Right hindlimb (tissue), 1 donor: ENCODE data around the gene PGGHG.
A peak's percentile ranks its signal among the peaks of the same experiment; 100 is the strongest.
"Not testable (repeated sequence)": the region's sequence is repeated elsewhere in the genome, so short reads cannot be mapped to it uniquely, and the experiment has no call there.

Experiments used
- DNase-seq: peaks from one replicate; pipeline ENCODE4 v3.0.0-alpha.2; 2018

PGGHG gene

DNA sequence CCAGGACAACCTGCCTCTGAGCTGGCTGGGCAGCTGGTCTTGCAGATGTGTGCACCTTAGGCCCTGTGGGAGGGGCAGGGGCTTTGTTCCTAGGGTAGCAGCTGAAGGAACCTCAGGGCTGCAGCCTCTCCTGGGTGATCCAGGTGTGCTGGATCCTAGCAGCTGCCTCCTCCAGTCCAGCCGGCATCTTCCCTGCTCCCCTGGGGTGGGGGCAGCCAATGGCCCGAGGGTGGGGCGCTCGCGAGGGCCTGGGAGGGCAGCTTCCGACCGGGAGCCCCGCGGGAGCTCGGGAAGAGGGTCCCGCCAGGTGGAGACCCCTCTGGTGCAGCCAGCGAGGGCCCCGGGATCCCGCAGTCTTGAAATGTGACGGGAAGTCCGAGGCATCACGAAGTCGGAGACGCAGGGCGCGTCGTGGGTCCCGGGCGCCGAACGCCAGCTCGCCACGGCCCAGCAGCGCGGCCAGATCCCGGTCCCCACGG, 26.6 kb downstream of the PGGHG start:
- peak; percentile 15 for DNase-seq

DNA sequence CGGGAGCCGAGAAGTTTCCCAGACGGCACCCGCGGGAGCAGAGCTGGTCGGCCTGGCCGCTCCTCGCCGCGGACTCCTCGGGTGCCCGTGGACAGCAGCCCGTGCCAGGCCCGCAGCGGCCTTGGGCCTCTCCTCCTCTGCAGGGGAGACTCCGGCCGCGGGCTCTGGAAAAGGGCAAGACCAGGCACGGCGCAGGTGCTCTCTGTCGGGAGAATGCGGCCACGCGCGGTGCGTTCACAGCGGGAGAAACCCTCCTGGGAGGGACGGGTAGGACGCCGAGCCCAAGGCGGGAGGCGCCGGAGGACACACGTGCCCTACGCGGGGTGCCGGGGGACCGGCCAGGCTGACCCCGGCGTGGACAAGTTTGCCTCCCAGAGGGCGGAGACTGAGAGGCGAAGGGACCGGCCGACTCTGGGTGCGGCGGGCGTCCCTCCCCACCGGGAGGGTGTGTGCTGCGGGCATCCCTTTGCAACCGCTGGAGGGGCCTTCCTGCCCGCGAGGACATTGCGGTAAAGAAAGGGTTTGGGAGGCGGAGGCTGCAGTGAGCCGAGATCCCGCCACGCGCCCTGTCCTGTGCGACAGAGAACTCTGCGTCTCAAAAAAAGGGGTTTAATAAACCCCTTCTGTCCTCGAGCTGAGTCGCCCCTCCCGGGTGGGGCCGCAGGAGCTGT, 27.2 kb downstream of the PGGHG start:
- peak; percentile 31 for DNase-seq

DNA sequence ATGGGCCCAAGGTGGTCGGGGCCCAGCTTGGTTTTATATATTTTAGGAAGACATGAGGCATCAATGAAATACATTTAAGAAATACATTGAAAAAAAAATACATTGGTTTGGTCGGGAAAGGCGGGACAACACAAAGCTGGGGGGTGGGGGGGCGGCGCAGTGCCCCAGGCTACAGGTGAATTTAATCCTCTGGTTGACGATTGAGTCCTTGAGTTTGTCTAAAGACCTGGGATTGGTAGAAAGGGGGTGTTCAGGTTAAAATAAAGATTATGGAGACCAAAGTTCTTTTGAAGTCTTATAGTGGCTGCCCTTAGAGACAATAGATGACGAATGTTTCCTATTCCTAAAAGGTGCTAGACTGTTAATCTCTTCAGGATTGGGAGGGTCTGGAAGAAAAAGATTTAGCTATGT, 28.0 kb downstream of the PGGHG start:
- DNase-seq = peak; percentile 17

DNA sequence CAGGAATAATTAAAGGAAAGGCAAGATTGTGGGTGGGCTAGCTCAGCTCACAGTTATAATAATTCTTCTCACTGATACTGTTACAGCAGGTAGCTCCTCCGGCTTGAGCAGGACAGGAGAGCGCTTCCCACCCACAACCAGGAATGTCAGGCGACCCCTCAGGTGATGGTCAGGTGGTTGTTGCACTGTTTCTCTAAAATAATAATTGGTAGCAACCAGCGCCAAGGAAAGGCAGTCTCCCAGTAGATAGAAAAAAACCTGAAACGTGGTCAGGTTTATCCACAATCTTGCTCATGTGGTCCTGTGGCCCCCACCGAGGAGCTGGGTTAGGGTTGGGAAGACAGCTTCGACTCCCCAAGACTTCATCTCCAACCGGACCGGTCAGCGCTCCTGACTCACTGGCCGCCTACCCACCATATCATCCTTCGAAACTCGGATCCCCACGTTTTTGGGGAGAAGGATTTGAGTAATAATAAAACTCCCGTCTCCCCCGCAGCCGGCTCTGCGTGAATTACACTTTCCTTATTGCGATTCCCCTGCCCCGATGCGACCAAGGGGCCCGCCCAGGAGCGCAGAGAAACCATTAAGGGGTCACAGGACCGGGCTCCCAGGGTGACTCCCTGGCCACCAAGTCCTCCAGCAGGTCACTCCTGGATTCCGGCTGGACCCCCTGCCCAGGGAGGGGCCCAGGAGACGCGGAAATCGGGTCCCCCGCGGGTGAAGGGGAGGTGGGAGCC, 28.9 kb downstream of the PGGHG start:
- not testable (repeated sequence) for DNase-seq

DNA sequence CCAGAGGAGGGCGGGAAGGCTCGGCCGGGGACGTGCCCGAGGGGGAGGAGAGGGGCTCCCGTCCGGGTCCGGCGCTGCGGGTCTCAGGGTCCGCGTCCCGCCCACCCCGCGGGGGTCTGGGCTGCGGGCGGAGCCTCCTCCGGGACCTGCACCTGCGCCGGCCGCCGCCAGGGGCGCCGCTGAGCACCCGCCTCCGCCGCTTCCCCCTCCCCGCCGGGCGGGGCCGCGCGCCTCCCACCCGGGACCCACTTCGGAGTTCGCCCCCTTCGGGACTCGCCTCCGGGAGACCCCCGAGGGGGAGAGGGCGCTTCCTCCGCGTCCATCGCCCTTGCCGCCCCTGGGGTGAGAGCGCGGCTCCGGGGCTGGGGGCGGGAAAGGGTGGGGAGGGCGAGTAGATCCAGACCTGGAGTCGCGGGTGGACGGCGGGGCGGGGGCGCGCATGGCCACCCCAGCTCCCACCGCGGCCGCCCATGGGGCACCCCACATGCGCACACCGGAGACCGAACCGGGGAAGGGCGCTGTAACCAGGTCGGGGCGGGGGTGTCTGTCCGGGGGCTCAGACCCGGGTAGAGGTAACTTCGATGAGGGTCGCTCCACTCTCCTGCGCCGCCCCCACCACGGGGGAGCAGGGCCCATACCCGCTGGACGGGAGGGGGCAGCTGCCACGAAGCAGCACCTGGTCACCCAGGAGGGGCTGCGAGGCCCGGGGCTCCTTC, 29.6 kb downstream of the PGGHG start:
- not testable (repeated sequence) for DNase-seq

DNA sequence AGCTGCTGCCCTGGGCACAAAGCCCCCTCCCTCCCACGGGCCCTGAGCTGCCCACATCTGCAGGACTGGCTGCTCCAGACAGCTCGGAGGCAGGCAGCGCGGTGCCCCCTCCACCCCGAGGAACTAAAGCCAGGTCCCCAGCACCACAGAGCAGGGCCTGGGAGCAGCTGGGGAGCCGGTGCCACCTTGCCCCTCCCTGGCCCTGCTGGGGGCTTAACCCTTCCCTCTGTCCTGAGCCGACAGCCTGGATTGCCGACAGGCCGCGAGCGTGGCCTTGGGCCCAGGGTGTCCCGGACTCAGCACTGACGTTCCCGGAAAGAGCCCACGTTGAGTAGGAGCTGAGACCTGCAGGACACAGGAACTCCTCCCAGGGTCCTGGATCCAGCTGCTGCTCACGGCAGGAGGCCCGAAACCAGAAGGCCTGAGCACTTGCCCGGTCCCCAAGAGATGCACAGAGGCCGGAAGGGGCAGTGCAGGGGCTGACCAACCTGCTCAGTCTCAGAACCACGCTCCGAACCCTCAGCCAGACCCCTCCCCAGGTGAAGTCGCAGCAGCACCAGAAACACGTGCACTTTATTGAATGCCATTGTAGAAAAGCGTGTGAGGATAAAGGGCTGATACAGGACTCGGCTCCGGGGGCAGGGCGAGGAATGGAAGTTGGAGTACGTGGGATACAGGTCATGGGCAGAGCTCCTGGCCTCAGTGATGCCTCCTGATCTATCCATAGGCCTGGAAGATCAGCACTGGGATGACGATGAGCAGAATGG, 30.4 kb downstream of the PGGHG start:
- peak; percentile 31 for DNase-seq

DNA sequence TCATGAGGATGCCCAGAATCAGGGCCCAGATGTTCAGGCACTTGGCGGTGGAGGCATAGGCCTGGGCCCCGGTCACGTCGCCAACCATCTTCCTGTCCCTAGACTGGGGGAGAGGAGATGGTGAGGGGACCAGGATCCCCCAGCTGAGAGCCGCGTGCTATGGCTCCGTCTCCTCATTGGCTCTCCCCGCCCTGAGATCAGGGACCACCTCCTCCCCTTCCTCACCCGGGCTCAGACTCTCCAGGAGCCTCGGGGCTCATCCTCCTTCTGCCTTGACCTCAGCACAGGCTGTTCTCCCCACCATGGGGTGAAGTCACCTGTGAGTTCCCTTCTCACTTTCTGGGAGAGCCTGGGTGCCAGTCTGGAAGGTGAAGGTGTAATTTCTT, 31.0 kb downstream of the PGGHG start:
- not testable (repeated sequence) for DNase-seq

DNA sequence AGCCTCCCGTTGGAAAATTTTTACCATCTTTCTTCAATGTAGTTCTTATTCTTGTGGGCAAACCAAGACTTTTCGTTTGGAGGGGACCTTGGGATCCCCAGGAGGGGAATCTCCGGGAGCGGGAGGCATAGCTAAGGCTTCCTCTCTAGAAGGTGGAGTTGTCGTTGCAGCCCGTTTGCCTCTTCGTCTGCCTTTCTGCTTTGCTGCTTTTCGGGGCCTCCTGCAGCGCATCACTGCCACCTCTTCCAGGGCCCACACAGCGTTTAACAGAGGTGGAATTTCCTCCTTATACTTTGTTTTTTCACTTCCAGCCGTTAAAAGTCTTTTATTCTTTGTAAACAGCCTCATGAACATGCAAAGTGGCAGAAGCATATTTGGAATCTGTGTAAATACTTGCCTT, 35.2 kb downstream of the PGGHG start:
- no peak for DNase-seq

DNA sequence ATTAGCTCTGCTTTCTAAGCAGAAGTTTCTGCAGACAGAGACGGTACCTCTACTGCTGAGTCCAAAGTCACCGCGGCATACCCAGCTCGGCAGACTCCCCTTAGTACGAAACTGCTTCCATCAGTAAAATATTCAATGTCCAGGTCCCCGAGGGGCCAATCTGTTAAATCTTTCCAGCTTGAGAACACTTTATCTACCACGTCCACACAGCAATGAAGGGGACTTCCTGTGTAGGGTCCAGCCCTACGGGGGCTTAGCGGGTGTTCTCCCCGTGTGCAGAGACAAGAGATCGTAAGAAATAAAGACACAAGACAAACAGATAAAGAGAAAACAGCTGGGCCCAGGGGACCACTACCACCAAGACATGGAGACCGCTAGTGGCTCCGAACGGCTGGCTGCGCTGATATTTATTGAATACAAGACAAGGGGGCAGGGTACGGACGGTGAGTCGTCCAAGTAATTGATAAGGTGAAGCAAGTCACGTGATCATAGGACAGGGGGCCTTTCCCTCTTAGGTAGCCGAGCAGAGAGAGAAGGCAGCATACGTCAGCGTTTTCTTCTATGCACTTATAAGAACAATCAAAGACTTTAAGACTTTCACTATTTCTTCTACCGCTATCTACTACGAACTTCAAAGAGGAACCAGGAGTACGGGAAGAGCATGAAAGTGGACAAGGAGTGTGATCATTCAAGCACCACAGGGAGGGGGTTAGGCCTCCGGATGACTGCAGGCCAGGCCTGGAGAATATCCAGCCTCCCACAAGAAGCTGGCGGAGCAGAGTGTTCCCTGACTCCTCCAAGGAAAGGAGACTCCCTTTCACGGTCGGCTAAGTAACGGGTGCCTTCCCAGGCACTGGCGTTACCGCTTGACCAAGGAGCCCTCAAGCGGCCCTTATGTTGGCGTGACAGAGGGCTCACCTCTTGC, 35.9 kb downstream of the PGGHG start:
- DNase-seq = not testable (repeated sequence)

DNA sequence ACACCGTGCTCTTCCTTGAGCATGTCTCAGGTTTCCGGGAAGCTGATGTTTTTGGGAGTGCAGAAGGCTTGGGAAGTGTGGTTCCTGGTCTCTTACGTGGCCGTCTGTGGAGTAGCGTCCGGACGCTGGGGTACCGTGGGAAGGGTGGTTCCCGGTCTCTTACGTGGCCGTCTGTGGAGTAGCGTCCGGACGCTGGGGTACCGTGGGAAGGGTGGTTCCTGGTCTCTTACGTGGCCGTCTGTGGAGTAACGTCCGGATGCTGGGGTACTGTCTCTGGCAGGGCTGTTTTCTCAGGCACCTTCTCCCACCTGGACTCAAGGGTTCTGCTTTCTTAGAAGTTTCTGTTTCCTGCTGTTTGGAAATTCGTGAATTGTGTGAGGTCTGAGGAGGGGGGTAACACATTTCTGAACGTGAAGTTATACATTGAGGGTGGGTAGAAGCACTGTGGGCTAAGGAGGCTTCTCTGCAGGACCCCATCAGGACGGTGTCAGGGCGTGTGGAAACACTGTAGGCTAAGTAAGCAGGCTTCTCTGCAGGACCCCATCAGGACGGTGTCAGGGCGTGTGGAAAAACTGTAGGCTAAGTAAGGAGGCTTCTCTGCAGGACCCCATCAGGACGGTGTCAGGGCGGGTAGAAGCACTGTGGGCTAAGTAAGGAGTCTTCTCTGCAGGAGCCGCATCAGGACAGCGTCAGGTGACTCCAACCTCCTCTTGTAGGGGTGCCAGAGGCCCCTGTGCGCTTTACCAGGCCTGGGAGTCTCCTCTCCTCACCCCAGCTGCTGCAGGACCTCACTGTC, 37.1 kb downstream of the PGGHG start:
- no peak for DNase-seq

DNA sequence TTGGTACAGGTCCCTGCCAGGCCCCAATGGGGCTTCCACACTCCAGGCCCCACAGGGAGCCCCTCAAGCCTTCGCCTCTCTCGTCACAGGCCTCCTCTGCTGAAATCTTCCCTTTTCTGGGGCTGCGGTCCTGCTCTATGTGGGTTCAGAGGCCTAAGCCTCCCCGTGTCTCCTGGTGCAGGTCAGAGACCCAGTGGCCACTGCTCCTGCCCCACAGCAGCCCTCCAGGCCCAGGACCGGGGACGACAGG, 37.6 kb downstream of the PGGHG start:
- no peak for DNase-seq

DNA sequence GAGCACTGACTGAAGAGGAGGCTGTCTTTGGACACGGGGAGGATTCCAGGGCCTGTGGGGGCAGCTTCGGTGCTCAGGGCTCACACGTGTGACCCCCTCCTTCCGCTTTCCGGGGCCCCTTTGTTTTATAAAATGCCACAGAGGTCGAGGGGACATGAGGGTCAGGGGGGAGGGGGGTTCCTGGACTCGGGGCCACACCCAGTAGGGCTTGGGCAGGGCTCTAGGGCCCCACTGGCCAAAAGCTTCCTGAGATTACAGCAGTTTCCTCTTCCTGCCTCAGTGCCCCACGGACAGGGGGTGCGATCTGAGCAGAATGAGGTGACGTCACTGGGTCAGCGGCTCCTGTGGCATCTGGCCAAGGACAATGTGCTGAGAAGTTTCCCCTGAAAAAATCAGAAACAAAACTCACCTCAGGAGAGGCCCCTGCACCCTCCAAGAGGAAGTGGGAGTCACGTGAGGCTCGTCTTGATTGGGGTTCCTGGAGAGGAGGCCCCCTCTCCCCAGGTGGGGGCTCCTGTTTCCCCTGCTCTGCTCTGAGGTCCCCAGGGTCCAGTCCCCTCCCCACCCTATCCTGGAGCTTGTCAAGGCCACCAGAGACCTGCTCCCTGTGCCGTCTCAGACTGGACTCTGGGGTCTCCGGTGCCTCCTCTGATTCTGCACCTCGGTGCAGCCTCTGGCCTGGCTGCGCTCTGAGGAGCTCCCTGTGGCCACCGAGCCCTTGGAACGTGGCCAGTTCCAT, 38.1 kb downstream of the PGGHG start:
- peak; percentile 74 for DNase-seq

DNA sequence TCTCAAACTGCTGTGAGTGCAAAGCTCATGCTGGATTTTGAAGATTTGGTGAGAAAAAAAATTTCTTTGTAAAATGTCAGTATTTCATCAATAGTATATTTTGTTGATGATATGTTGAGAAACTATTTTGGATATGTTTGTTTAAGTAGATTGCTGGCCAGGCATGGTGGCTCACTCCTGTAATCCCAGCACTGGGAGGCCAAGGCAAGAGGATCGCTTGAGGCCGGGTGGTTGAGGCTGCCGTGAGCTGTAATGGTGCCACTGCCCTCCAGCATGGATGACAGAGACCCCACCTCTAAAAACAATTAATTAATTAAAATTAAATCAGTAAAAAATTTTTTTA, 38.6 kb downstream of the PGGHG start:
- no peak for DNase-seq

DNA sequence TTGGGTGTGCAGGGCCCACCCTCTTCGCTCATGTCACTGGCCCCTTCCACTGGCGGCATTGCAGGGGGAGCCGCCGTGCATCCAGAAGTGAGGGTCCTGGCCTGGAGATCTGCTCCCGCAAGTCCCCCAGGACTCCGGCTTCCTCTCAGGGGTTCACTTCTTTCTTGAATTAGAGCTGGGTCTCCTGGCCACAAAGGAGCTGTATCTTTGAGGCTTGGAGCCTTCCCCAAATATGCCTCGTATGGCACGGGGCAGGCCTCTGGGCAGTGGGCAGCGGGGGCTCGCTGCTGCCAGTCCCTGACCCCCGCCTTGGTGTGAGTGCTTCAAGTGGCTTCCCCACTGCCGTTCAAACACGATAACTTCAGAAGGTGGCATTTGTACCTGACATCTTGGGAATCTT, 39.1 kb downstream of the PGGHG start:
- DNase-seq = no peak

DNA sequence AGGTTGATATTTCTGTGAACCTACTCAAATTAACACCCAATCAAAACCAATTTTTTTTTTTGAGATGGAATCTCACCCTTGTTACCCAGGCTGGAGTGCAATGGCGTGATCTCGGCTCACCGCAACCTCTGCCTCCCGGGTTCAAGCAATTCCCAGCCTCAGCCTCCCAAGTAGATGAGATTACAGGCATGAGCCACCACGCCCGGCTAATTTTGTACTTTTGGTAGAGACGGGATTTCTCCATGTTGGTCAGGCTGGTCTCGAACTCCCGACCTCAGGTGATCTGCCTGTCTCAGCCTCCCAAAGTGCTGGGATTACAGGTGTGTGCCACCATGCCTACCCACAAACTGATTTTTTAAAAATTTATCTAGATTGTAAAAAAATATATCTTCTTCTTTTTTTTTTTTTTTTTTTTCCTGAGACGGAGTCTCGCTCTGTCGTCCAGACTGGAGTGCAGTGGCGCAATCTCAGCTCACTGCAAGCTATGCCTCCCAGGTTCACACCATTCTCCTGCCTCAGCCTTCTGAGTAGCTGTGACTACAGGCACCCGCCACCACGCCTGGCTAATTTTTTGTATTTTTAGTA, 39.7 kb downstream of the PGGHG start:
- not testable (repeated sequence) for DNase-seq

DNA sequence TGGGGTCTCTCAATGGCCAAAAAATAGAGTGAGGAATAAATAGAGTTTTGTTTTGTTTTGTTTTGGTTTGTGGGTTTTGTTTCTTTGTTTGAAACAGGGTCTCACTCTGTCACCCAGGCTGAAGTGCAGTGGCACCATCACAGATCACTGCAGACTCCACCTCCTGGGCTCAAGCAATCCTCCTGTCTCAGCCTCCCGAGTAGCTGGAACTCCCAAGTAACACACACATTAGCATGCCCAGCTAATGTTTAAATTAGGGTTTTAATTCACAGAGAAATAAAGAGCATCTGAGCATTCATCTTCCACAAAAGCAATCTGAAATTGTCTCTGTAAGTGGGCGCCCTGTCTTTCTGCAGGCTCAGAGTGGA, 40.9 kb downstream of the PGGHG start:
- no peak for DNase-seq

DNA sequence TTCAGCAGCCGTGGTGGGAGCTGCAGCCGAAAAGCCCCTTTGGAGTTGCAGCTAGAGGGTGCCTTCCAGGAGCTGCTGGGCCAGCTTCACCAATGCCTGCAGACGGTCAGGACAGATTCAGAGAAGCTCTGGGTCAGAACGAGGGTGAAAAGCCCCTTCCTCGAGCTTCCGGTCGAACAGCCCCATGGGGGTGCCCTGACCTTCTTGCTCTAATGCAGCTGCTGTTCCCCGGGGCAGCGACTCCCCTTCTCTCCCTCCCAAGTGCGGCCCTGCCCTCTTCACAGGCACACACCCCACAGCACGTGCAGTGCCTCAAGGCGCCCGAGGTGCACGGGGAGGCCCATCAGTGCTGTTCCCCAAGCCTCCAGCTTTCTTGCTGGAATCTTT, 41.4 kb downstream of the PGGHG start:
- no peak for DNase-seq

DNA sequence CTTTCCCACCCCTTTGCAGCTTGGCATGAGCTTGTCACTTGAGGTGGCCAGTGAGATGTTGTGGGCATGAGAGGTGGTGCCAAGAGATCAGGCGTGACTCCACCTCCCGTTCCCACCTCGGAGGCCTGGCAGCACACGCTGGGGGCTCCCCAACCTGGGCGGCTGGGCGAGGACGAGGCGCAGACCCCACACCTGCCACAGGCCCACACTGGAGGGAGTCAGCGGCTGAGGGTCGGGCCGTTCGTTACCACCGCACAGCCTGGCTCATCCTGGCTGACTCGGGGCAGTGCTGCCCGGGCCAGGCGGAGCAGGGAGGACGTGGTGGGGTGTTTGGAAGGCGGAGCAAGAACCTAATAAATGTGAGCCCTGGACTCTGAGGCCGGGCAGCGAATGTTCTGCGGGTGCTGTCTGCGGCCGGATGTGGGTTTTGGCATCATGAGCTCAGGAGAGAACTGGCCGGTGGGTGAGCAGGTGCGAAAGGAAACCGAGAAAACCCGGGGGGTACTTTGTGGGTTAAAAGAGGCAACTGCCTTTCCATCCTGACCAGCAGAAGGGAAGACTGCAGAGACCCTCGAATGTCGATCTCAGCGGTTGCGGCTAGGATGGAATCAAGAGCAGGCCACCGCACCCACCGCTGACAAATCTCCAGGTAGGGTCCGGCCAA, 41.9 kb downstream of the PGGHG start:
- no peak for DNase-seq

DNA sequence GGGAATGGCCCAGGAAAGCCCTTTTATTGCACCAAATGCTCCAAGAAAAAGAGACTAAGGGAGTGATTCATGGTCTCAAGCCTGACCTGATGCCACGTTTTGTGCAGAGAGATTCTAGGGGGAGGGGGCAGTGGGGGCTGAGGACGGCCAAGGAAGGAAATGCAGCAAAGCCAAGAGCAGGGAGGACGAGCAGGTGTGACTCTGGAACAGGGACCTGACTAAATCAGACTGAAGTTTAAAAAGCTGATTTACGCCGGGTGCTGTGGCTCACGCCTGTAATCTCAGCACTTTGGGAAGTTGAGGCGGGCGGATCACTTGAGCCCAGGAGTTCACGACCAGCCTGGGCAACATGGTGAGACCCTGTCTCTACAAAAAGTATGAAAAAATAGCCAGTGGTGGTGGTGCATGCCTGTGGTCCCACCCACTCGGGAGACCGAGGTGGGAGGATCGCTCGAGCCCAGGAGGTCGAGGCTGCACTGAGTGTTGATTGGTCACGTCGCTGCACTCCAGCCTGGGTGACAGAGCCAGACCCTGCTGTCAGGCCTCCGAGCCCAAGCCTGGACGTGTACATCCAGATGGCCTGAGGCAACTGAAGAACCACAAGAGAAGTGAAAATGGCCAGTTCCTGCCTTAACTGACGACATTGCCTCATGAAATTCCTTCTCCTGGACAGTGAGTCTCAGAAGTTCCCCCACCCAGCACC, 42.6 kb downstream of the PGGHG start:
- no peak for DNase-seq
